Prostate gland (tissue), 2 donors: ENCODE results near the gene RIPPLY3. TPM values are rescaled to one million over a fixed set of nuclear protein-coding genes. Genes with fewer than 3 reads are reported as not detected.

ENCODE experiments used
- DNase-seq: peaks from one replicate; pipeline ENCODE4 v3.0.0-alpha.2; 2019; ENCODE audit warnings: low spot score
- H3K27ac ChIP-seq, 2 donors: fragments of 200-600 bp; sonication (generic); 2 replicates each; pipeline ENCODE4 v1.5.1; 2017 to 2019
- H3K27me3 ChIP-seq: fragments of 200-600 bp; sonication (generic); replicated peaks from 2 replicates; pipeline ENCODE4 v1.5.1; 2019; ENCODE audit not compliant: insufficient read depth
- H3K36me3 ChIP-seq, 2 donors: fragments of 200-600 bp; sonication (generic); 1 replicate in 1 of 2; 2 replicates in 1 of 2; pipeline versions ENCODE4 v1.5.1 to v1.8.1; 2017 to 2019
- H3K4me1 ChIP-seq: fragments of 200-600 bp; sonication (generic); replicated peaks from 2 replicates; pipeline ENCODE4 v1.5.1; 2019
- H3K4me3 ChIP-seq, 2 donors: fragments of 200-600 bp; sonication (generic); 2 replicates each; pipeline ENCODE4 v1.5.1; 2017 to 2019
- H3K9me3 ChIP-seq: fragments of 200-600 bp; sonication (generic); 2 replicates; pipeline ENCODE4 v1.5.1; 2017
- POLR2A ChIP-seq: fragments of 450-650 bp; IDR thresholded peaks from one replicate; pipeline ENCODE4 v1.6.1; 2016; ENCODE audit warnings: antibody characterized with exemption, mild to moderate bottlenecking
- POLR2AphosphoS5 ChIP-seq: sonication (generic); formaldehyde crosslinking; IDR thresholded peaks from one replicate; pipeline ENCODE4 v1.6.1; 2017; ENCODE audit warnings: antibody characterized with exemption
- WGBS: methylation state at CpG from one replicate; pipeline ENCODE4 v1.1.5; 2018; 5-methylcytosine and 5-hydroxymethylcytosine counted together
- intact Hi-C: fragments of 100-400 bp; cut with DNase I; formaldehyde crosslinking; loops from one replicate; pipeline ENCODE4 v1.14.2; 2022
- total RNA-seq, 2 donors: library from RNA; depleted of rRNA; stranded (reverse); fragments of >200 nt; gene quantifications; one replicate each; pipeline ENCODE4 v1.1.0, GENCODE V29; 2016
- TF ChIP-seq, protein P1 (sequence below), 4 experiments: fragments of 200-600 bp in 2 of 4; fragments of 450-650 bp in 2 of 4; sonication (generic) in 2 of 4; IDR thresholded peaks; 1 replicate in 3 of 4; 2 replicates in 1 of 4; pipeline ENCODE4 v1.5.1; 2016 to 2019; ENCODE audit warnings: antibody characterized with exemption in 4 of 4, mild to moderate bottlenecking in 2 of 4, moderate library complexity in 2 of 4

RIPPLY3 gene
- total RNA-seq, 2 donors from 2014 or later, result 0.34 to 2.0 TPM

DNA sequence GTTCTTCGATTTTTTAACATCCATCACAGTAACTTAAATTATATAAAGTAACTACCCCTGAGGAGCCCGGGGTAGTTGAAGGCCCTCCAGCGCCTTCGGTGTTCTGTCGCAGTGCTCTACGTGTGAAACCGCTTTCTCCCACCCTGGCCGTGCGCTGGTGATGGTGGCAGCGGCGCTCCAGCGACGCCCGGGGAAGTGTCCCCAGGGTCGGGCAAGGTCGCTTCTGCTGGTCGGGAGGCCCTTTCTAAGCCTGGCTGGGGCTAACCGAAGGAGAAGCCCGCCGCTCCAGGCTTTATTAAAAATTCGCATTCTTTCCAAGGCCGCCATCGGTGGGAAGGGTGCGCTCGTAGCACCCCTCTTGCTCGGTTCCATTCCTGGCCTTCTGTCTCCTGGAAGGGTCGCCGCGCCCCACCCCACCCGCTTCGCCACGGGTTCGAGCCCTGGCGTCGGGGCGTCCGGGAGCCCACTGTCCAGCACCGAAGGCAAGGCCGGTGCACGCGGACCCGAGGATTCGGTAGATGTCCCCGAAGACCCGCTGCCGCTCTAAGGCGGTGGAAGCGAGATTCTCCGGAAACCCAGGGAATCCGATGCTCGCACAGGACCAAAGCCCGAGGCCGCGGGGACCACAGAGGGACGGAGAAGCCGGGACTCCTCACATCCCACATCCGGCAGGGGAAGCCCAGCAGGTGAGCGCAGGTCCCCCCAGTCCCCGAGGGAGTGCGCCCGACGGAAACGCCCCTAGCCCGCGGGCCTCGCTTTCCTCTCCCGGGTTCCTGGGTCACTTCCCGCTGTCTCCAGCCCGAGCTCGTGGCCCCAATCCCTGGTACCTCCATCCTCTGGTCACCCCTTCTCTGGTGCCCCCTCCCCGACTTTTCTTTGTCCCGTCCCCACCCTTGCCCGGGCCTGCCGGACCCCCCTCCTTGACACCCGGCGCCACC, 685 bp upstream of the RIPPLY3 start:
- intact Hi-C loops, result loop anchor here (10.0 kb wide), 1 partner anchor 339 kb away; no protein-coding TSS in a partner anchor
- H3K27me3 ChIP-seq, result no peaks in the 10 kb centered on the region
- 28% methylated on average over 65 of the region's 76 CpGs for WGBS
- no peak overlapping the region for H3K27ac ChIP-seq
- TF ChIP-seq POLR2A (no peak), POLR2AphosphoS5 (no peak)
- TF ChIP-seq, protein P1, sequence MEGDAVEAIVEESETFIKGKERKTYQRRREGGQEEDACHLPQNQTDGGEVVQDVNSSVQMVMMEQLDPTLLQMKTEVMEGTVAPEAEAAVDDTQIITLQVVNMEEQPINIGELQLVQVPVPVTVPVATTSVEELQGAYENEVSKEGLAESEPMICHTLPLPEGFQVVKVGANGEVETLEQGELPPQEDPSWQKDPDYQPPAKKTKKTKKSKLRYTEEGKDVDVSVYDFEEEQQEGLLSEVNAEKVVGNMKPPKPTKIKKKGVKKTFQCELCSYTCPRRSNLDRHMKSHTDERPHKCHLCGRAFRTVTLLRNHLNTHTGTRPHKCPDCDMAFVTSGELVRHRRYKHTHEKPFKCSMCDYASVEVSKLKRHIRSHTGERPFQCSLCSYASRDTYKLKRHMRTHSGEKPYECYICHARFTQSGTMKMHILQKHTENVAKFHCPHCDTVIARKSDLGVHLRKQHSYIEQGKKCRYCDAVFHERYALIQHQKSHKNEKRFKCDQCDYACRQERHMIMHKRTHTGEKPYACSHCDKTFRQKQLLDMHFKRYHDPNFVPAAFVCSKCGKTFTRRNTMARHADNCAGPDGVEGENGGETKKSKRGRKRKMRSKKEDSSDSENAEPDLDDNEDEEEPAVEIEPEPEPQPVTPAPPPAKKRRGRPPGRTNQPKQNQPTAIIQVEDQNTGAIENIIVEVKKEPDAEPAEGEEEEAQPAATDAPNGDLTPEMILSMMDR (IDR thresholded peaks at IDR 0.05), result no peak
- no peaks in the 10 kb centered on the region for H3K36me3 ChIP-seq
- peak overlapping the region; percentile 38 to 53 for H3K4me3 ChIP-seq
- DNase-seq, result no peak
- H3K9me3 ChIP-seq, result no peaks in the 10 kb centered on the region
- no peaks in the 10 kb centered on the region for H3K4me1 ChIP-seq

DNA sequence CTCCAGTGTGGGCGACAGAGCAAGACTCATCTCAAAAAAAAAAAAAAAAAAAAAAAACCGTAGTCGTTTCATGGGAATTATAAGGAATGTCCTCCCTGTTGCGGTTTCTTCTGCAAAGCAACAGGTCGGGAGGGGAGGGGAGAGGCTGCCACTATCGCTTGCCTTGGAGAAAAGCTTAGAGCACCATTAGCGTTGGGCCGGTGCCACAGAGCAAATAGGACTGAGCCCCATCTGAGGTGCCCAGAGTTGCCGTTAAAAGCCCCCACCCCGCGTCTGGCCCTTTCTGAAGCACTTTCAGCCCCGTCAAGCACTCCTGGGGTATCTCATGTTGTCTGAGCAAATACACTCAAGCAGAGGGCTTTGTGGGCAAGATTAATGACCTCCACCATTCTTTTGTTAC, 2.2 kb downstream of the RIPPLY3 start:
- WGBS, result 80% methylated on average over 12 of the region's 12 CpGs
- no peaks in the 10 kb centered on the region for H3K4me1 ChIP-seq
- intact Hi-C loops, result loop anchor here (10.0 kb wide), 1 partner anchor 336 kb away; no protein-coding TSS in a partner anchor
- no peaks in the 10 kb centered on the region for H3K27me3 ChIP-seq
- H3K4me3 ChIP-seq, result no peak overlapping the region
- no peak overlapping the region for H3K27ac ChIP-seq
- no peaks in the 10 kb centered on the region for H3K36me3 ChIP-seq
- no peak for DNase-seq
- TF ChIP-seq POLR2A, result no peak
- TF ChIP-seq, protein P1 (IDR thresholded peaks at IDR 0.05), result no peak
- TF ChIP-seq POLR2AphosphoS5, result no peak
- H3K9me3 ChIP-seq, result no peaks in the 10 kb centered on the region

DNA sequence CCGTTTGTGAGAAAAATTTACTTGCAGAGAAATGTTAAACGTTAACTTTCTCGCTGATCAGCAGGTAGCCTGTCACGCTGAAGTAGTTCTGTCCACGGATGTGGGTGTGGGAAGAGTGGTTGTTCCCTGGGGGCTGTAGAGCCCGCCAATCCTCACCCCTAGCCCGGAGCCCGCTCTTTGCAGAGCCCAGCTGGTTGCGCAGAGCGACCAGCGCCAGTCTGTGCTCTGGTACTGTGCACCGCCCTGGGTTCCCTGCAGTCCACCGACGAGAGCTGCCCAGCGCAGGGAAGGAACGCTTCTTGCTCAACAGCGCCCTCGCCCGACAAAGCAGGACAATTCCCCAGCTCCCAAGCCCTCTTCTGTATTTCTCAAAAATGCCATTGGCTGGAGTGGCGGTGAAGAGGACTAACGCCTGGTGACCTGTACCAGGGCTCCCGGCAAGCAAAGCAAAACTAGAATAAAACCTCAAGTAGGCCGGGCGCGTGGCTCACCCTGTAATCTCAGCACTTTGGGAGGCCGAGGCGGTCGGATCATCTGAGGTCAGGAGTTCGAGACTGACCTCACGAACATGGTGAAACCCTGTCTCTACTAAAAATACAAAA, 3.3 kb downstream of the RIPPLY3 start:
- intact Hi-C loops, result loop anchor here (10.0 kb wide), 2 partner anchors 335 to 505 kb away; no protein-coding TSS in a partner anchor
- DNase-seq, result peak; percentile 76
- H3K27ac ChIP-seq, result no peak overlapping the region
- no peaks in the 10 kb centered on the region for H3K4me1 ChIP-seq
- TF ChIP-seq POLR2AphosphoS5 (peak; percentile 51), POLR2A (no peak)
- TF ChIP-seq, protein P1 (IDR thresholded peaks at IDR 0.05), result peak; percentile 52 to 87 (median 73)
- no peaks in the 10 kb centered on the region for H3K27me3 ChIP-seq
- no peak overlapping the region for H3K4me3 ChIP-seq
- 21% methylated on average over 30 of the region's 30 CpGs for WGBS
- no peaks in the 10 kb centered on the region for H3K9me3 ChIP-seq
- no peaks in the 10 kb centered on the region for H3K36me3 ChIP-seq

DNA sequence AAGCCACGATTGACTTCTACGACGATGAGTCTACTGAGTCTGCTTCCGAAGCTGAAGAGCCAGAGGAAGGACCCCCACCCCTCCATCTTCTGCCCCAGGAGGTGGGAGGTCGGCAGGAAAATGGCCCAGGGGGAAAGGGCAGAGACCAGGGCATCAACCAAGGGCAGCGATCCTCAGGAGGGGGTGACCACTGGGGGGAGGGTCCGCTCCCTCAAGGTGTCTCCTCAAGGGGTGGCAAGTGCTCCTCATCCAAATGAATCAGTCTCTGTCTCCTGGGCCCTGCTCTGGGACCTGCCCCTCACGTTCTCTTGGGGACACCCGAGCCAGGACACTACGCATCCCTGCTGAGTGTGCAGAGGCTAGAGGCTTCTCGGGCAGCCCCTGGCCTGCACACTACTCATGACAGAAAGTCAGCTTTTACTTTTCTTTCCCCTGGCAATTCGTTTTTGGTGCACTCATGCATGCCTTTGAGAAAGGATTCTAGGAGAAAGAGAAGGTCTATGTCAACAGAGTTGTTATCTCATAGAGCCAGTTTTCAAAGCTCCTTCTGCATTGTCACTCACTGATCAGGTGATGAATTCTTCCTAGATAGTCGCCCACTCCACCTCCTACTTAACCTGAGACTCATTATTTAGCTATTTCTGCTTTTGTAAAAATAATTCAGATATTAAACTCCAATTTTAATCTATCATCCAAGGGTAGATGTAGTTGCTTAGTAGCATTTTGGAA, 11.6 kb downstream of the RIPPLY3 start:
- H3K27ac ChIP-seq, result no peak overlapping the region
- 81% methylated on average over 13 of the region's 13 CpGs for WGBS
- TF ChIP-seq POLR2A (no peak), POLR2AphosphoS5 (no peak)
- TF ChIP-seq, protein P1 (IDR thresholded peaks at IDR 0.05), result no peak

More for the DNA sequence above, 11.6 kb downstream of the RIPPLY3 start:
- no peaks in the 10 kb centered on the region for H3K27me3 ChIP-seq
- H3K9me3 ChIP-seq, result no peaks in the 10 kb centered on the region
- DNase-seq, result no peak
- H3K36me3 ChIP-seq, result no peaks in the 10 kb centered on the region
- no peaks in the 10 kb centered on the region for H3K4me1 ChIP-seq
- intact Hi-C loops, result loop anchor here (10.0 kb wide), 1 partner anchor 513 kb away; no protein-coding TSS in a partner anchor
- H3K4me3 ChIP-seq, result no peak overlapping the region
